Keratinocyte (primary cell): ENCODE measurements around the gene CXCL12. TPM values are rescaled to one million over a fixed set of nuclear protein-coding genes. Genes with fewer than 3 reads are reported as not detected.

Experiments
- DNase-seq: peaks from one replicate; pipeline ENCODE4 v3.0.0-alpha.2; 2011; ENCODE audit warnings: low read depth, missing footprints, low spot score
- FAIRE-seq: peaks from 2 replicates; lab custom pipeline; 2011; peaks lifted over from hg19 to GRCh38; lab: Jason Lieb, UNC
- H2AFZ ChIP-seq: 2 replicates; pipeline ENCODE4 v1.6.0; 2012; ENCODE audit warnings: low read length, control low read depth, inconsistent platforms; ENCODE audit not compliant: control insufficient read depth
- H3K27ac ChIP-seq: 2 replicates; pipeline ENCODE4 v1.5.1; 2011; ENCODE audit warnings: low read length; ENCODE audit not compliant: control insufficient read depth, insufficient read depth
- H3K27me3 ChIP-seq: 3 replicates; pipeline ENCODE4 v1.6.0; 2011; ENCODE audit warnings: low read length; ENCODE audit not compliant: control insufficient read depth, insufficient read depth; ENCODE audit errors: extremely low read depth
- H3K36me3 ChIP-seq, 2 experiments: 2 replicates in 1 of 2; 3 replicates in 1 of 2; pipeline ENCODE4 v1.5.1; 2011; ENCODE audit warnings: low read length in 2 of 2, mild to moderate bottlenecking in 1 of 2; ENCODE audit not compliant: control insufficient read depth in 2 of 2, insufficient read depth in 2 of 2; ENCODE audit errors: extremely low read depth in 1 of 2
- H3K4me1 ChIP-seq: 3 replicates; pipeline ENCODE4 v1.5.1; 2011; ENCODE audit warnings: low read length; ENCODE audit not compliant: control insufficient read depth, insufficient read depth; ENCODE audit errors: extremely low read depth
- H3K4me2 ChIP-seq: 3 replicates; pipeline ENCODE4 v1.6.0; 2011; ENCODE audit warnings: low read depth, low read length; ENCODE audit not compliant: control insufficient read depth, insufficient read depth; ENCODE audit errors: extremely low read depth
- H3K4me3 ChIP-seq, 3 experiments: fragments of 200-600 bp in 1 of 3; sonication (generic) in 1 of 3; 2 replicates in 2 of 3; 3 replicates in 1 of 3; pipeline ENCODE4 v1.5.1; 2011 to 2016; ENCODE audit warnings: low read length in 3 of 3, mild to moderate bottlenecking in 3 of 3, control low read depth in 2 of 3, inconsistent platforms in 1 of 3, low read depth in 1 of 3, mixed read lengths in 1 of 3, mixed run types in 1 of 3, moderate library complexity in 1 of 3; ENCODE audit not compliant: control insufficient read depth in 2 of 3, insufficient read depth in 2 of 3; ENCODE audit errors: extremely low read depth in 1 of 3
- H3K79me2 ChIP-seq: 2 replicates; pipeline ENCODE4 v1.6.0; 2012; ENCODE audit warnings: low read length; ENCODE audit not compliant: control insufficient read depth, insufficient read depth
- H3K9ac ChIP-seq: 3 replicates; pipeline ENCODE4 v1.6.0; 2011; ENCODE audit warnings: low read length; ENCODE audit not compliant: control insufficient read depth, insufficient read depth; ENCODE audit errors: extremely low read depth
- H3K9me1 ChIP-seq: 3 replicates; pipeline ENCODE4 v1.6.0; 2011; ENCODE audit warnings: low read length; ENCODE audit not compliant: control insufficient read depth, insufficient read depth; ENCODE audit errors: extremely low read depth
- H3K9me3 ChIP-seq: 2 replicates; pipeline ENCODE4 v1.5.1; 2012; ENCODE audit warnings: low read depth, low read length; ENCODE audit not compliant: control insufficient read depth
- H4K20me1 ChIP-seq: 3 replicates; pipeline ENCODE4 v1.6.0; 2011; ENCODE audit warnings: low read length; ENCODE audit not compliant: control insufficient read depth, insufficient read depth; ENCODE audit errors: extremely low read depth
- EZH2 ChIP-seq: IDR thresholded peaks from one replicate; pipeline ENCODE4 v1.6.1; 2012; ENCODE audit warnings: inconsistent platforms, mild to moderate bottlenecking, low read length, moderate library complexity
- dilution Hi-C: fragments of 300-500 bp; cut with MboI; formaldehyde crosslinking; loops from one replicate; pipeline ENCODE4 v1.7.0; 2020; ENCODE audit warnings: low sequenced_read_pairs; ENCODE audit not compliant: extremely low pct_ligation_motif_present
- polyA plus RNA-seq, 5 experiments: library from polyadenylated mRNA; depleted of rRNA in 3 of 5; stranded (reverse) in 3 of 5; stranded (forward) in 1 of 5; unstranded in 1 of 5; fragments of >200 nt; gene quantifications; 1 replicate in 1 of 5; 2 replicates in 3 of 5; 3 replicates in 1 of 5; pipeline versions ENCODE4 v1.2.1 to v1.2.3, GENCODE V29; 2011 to 2012; ENCODE audit warnings: missing spikeins in 2 of 5, low read depth in 1 of 5, low replicate concordance in 1 of 5
- TF ChIP-seq, protein P1 (sequence below), 3 experiments: IDR thresholded peaks in 1 of 3; conservative IDR thresholded peaks in 1 of 3; optimal IDR thresholded peaks in 1 of 3; 2 replicates in 2 of 3; 3 replicates in 1 of 3; pipeline versions ENCODE3 to v1.5.1; 2011; ENCODE audit warnings: low read length in 3 of 3, mild to moderate bottlenecking in 3 of 3, moderate library complexity in 2 of 3, control low read depth in 1 of 3, inconsistent platforms in 1 of 3; ENCODE audit not compliant: insufficient read depth in 2 of 3; ENCODE audit errors: extremely low read depth in 1 of 3

The CXCL12 gene
- polyA plus RNA-seq, 1 donor (not counting 4 experiments of a cell fraction or from before 2014, with no cell fraction given) = not detected

DNA sequence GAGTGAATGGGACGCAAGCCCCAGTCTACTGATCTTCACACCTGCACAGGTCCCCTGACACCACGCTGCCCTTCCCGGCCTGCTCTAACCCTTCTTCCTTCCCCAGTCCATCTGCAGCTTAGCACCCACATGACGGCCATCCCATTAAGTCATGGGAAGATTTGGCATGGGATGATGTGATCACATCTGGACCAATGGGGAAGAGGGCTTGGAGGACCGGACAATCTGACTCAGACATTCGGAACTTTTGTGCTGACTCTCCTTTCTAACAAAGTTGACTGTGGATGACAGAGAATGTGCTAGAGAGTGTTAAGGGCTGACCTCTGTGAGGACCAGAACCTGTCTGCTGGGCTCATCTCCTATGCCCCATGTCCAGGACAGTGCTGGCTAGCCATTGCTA is 15.6 kb downstream of the CXCL12 start:
- Histone ChIP-seq H3K4me3 (no peak overlapping the region), H4K20me1 (no peaks in the 10 kb centered on the region), H3K36me3 (no peaks in the 10 kb centered on the region), H3K9ac (no peak overlapping the region), H3K27me3 (no peaks in the 10 kb centered on the region), H2AFZ (no peak overlapping the region), H3K27ac (no peak overlapping the region), H3K79me2 (no peaks in the 10 kb centered on the region), H3K9me3 (peaks cover 2% of the 10 kb centered on the region), H3K4me2 (no peak overlapping the region), H3K9me1 (no peaks in the 10 kb centered on the region), H3K4me1 (no peaks in the 10 kb centered on the region)
- no peak for FAIRE-seq
- TF ChIP-seq, protein P1, sequence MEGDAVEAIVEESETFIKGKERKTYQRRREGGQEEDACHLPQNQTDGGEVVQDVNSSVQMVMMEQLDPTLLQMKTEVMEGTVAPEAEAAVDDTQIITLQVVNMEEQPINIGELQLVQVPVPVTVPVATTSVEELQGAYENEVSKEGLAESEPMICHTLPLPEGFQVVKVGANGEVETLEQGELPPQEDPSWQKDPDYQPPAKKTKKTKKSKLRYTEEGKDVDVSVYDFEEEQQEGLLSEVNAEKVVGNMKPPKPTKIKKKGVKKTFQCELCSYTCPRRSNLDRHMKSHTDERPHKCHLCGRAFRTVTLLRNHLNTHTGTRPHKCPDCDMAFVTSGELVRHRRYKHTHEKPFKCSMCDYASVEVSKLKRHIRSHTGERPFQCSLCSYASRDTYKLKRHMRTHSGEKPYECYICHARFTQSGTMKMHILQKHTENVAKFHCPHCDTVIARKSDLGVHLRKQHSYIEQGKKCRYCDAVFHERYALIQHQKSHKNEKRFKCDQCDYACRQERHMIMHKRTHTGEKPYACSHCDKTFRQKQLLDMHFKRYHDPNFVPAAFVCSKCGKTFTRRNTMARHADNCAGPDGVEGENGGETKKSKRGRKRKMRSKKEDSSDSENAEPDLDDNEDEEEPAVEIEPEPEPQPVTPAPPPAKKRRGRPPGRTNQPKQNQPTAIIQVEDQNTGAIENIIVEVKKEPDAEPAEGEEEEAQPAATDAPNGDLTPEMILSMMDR (optimal IDR thresholded peaks at IDR 0.05 in 1 of 3, IDR thresholded peaks at IDR 0.05 in 1 of 3, conservative IDR thresholded peaks at IDR 0.05 in 1 of 3; ENCODE audit: extremely low read depth in 1 of 3, insufficient read depth in 2 of 3, low read length in 3 of 3) = no peak
- TF ChIP-seq EZH2 = no peak
- dilution Hi-C loops = no loop called here
- no peak for DNase-seq

- Histone ChIP-seq H3K27ac (no peak overlapping the region), H3K4me1 (no peaks in the 10 kb centered on the region), H3K36me3 (no peaks in the 10 kb centered on the region), H4K20me1 (no peaks in the 10 kb centered on the region), H3K9me1 (no peaks in the 10 kb centered on the region), H3K9me3 (peaks cover 2% of the 10 kb centered on the region), H3K27me3 (no peaks in the 10 kb centered on the region), H2AFZ (no peak overlapping the region), H3K4me2 (no peak overlapping the region), H3K4me3 (no peak overlapping the region), H3K79me2 (no peaks in the 10 kb centered on the region), H3K9ac (no peak overlapping the region)
- FAIRE-seq (no peak), DNase-seq (no peak)
- dilution Hi-C loops = no loop called here
- TF ChIP-seq, protein P1 (optimal IDR thresholded peaks at IDR 0.05 in 1 of 3, IDR thresholded peaks at IDR 0.05 in 1 of 3, conservative IDR thresholded peaks at IDR 0.05 in 1 of 3; ENCODE audit: extremely low read depth in 1 of 3, insufficient read depth in 2 of 3, low read length in 3 of 3) = no peak
- no peak for TF ChIP-seq EZH2
Observed at GRCh38 chr10:44368637-44369036, 16.3 kb downstream of the CXCL12 start.
